OCI-LY1 (cell line): ENCODE measurements around the gene TMEM9.

ENCODE experiments used
- CTCF ChIP-seq: fragments of 200-600 bp; sonication (generic), shearing (Covaris generic); IDR thresholded peaks from 2 replicates; pipeline ENCODE4 v1.5.1; 2017; ENCODE audit warnings: mild to moderate bottlenecking, antibody characterized with exemption, low read length, moderate library complexity, mixed read lengths
- EZH2 ChIP-seq: fragments of 200-600 bp; sonication (generic), shearing (Covaris generic); IDR thresholded peaks from 2 replicates; pipeline ENCODE4 v1.8.0; 2017; ENCODE audit warnings: borderline replicate concordance, mixed run types, mild to moderate bottlenecking, antibody characterized with exemption, low read length, moderate library complexity, mixed read lengths

DNA sequence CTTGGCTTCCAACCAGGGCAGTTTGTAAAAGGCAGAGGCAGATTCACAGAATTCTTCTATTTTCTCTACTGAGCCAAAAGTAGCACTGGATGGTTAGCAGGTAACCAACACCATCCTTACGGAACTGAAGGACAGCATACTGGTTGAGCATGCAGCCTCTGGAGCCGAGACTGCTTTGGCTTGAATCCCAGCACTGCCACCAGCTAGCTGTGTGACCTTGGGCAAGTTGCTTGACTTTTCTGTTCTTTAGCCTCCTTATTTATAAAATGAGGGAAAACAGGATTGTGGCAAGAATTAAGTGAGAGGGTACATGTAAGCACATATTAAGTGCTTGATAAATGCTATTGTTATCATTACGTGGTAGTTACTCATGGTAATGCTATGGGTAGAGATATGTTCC lies 61.5 kb downstream of the TMEM9 start:
- no peak for TF ChIP-seq CTCF
- TF ChIP-seq EZH2: no peak
